Suprapubic skin (tissue), 4 donors: ENCODE data around the gene CEP83. TPM values are rescaled to one million over a fixed set of nuclear protein-coding genes. Genes with fewer than 3 reads are reported as not detected.

ENCODE experiments used
- DNase-seq, 2 donors: peaks; one replicate each; pipeline ENCODE4 v3.0.0-alpha.2; 2019; ENCODE audit warnings: low spot score in 2 of 2
- H3K27ac ChIP-seq: fragments of 200-600 bp; sonication (generic); one replicate; pipeline ENCODE4 v1.5.1; 2019
- H3K27me3 ChIP-seq: fragments of 200-600 bp; sonication (generic); one replicate; pipeline ENCODE4 v1.5.1; 2019
- H3K36me3 ChIP-seq: fragments of 200-600 bp; sonication (generic); one replicate; pipeline ENCODE4 v1.5.1; 2019
- H3K4me1 ChIP-seq: fragments of 200-600 bp; sonication (generic); one replicate; pipeline ENCODE4 v1.5.1; 2019
- H3K4me3 ChIP-seq: fragments of 200-600 bp; sonication (generic); one replicate; pipeline ENCODE4 v1.5.1; 2019; ENCODE audit warnings: mild to moderate bottlenecking
- H3K9me3 ChIP-seq: fragments of 200-600 bp; sonication (generic); one replicate; pipeline ENCODE4 v1.5.1; 2019
- EP300 ChIP-seq: sonication (generic); formaldehyde crosslinking; IDR thresholded peaks from one replicate; pipeline ENCODE4 v1.6.1; 2017; ENCODE audit warnings: antibody characterized with exemption
- POLR2A ChIP-seq, 2 donors: fragments of 450-650 bp; IDR thresholded peaks; one replicate each; pipeline ENCODE4 v1.6.1; 2017; ENCODE audit warnings: antibody characterized with exemption in 2 of 2, mild to moderate bottlenecking in 2 of 2, moderate library complexity in 2 of 2
- POLR2AphosphoS5 ChIP-seq, 3 donors: sonication (generic); formaldehyde crosslinking; IDR thresholded peaks; one replicate each; pipeline ENCODE4 v1.6.1; 2017; ENCODE audit warnings: antibody characterized with exemption in 3 of 3
- WGBS: methylation state at CpG from one replicate; pipeline ENCODE4 v1.1.5; 2018; 5-methylcytosine and 5-hydroxymethylcytosine counted together
- total RNA-seq, 4 donors: library from RNA; depleted of rRNA; stranded (reverse); fragments of >200 nt; gene quantifications; one replicate each; pipeline ENCODE4 v1.1.0, GENCODE V29; 2016
- TF ChIP-seq, protein P1 (sequence below), 2 donors: fragments of 200-600 bp in 1 of 2; fragments of 450-650 bp in 1 of 2; sonication (generic) in 1 of 2; IDR thresholded peaks; one replicate each; pipeline ENCODE4 v1.5.1; 2016 to 2019; ENCODE audit warnings: antibody characterized with exemption in 2 of 2, mild to moderate bottlenecking in 1 of 2, moderate library complexity in 1 of 2

The CEP83 gene
- total RNA-seq, 4 donors from 2014 or later: 8.5 to 18.4 (median 12.6) TPM

DNA sequence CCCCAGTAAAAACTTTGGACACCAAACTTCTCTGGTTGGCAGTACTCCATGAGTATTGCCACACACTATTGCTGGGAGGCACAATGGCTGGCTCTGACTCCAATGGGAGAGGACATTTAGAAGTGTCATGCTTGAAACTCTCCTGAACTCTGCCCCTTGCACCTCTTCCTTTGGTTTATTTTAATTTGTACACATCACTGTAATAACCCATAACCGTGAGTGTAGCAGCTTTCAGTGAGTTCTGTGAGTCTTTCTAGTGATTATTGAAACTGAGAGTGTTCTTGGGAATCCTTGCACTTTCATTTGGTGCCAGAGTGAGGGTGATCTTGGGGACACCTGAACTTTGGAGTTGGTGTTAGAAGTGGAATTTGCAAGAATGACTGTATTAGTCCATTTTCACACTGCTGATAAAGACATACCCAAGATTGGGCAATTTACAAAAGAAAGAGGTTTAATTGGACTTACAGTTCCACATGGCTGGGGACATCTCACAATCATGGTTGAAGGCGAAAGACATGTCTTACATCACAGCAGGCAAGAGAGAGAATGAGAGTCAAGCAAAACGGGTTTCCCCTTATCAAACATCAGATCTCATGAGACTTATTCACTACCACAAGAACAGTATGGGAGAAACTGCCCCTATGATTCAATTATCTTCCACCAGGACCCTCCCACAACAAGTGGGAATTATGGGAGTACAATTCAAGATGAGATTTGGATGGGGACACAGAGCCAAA is 41.3 kb upstream of the CEP83 start:
- no peaks in the 10 kb centered on the region for H3K27me3 ChIP-seq
- no peaks in the 10 kb centered on the region for H3K4me1 ChIP-seq
- WGBS: 81% methylated on average over 3 of the region's 3 CpGs
- DNase-seq: no peak
- no peaks in the 10 kb centered on the region for H3K36me3 ChIP-seq
- no peak overlapping the region for H3K4me3 ChIP-seq
- no peaks in the 10 kb centered on the region for H3K9me3 ChIP-seq
- TF ChIP-seq, protein P1, sequence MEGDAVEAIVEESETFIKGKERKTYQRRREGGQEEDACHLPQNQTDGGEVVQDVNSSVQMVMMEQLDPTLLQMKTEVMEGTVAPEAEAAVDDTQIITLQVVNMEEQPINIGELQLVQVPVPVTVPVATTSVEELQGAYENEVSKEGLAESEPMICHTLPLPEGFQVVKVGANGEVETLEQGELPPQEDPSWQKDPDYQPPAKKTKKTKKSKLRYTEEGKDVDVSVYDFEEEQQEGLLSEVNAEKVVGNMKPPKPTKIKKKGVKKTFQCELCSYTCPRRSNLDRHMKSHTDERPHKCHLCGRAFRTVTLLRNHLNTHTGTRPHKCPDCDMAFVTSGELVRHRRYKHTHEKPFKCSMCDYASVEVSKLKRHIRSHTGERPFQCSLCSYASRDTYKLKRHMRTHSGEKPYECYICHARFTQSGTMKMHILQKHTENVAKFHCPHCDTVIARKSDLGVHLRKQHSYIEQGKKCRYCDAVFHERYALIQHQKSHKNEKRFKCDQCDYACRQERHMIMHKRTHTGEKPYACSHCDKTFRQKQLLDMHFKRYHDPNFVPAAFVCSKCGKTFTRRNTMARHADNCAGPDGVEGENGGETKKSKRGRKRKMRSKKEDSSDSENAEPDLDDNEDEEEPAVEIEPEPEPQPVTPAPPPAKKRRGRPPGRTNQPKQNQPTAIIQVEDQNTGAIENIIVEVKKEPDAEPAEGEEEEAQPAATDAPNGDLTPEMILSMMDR (IDR thresholded peaks at IDR 0.05): no peak
- TF ChIP-seq EP300: no peak
- no peak for TF ChIP-seq POLR2AphosphoS5 (IDR thresholded peaks at IDR 0.05)
- no peak for TF ChIP-seq POLR2A (IDR thresholded peaks at IDR 0.05)
- no peak overlapping the region for H3K27ac ChIP-seq

DNA sequence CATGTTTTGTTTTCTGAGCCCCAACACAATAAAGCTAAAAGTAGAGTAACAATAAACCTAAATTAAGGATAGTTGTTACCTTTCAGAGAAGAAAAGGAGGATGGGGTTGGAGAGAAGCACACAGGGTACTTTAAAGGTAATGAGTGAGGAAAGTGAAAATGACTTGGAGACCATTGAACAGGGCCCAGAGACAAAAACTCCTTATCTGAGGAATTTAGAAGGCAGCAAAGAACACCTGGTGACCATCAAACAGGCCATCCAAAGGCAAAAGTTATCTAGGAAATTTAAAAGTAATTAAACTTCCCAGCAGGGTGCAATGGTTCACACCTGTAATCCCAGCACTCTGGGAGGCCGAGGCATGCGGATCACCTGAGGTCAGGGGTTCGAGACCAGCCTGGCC is 39.0 kb upstream of the CEP83 start:
- Histone ChIP-seq H3K4me1 (no peaks in the 10 kb centered on the region), H3K4me3 (no peak overlapping the region), H3K36me3 (no peaks in the 10 kb centered on the region), H3K27me3 (no peaks in the 10 kb centered on the region), H3K27ac (no peak overlapping the region), H3K9me3 (no peaks in the 10 kb centered on the region)
- 95% methylated on average over 3 of the region's 3 CpGs for WGBS
- TF ChIP-seq EP300: no peak
- TF ChIP-seq POLR2A (IDR thresholded peaks at IDR 0.05): no peak
- TF ChIP-seq POLR2AphosphoS5 (IDR thresholded peaks at IDR 0.05): no peak
- TF ChIP-seq, protein P1 (IDR thresholded peaks at IDR 0.05): no peak
- DNase-seq: no peak

DNA sequence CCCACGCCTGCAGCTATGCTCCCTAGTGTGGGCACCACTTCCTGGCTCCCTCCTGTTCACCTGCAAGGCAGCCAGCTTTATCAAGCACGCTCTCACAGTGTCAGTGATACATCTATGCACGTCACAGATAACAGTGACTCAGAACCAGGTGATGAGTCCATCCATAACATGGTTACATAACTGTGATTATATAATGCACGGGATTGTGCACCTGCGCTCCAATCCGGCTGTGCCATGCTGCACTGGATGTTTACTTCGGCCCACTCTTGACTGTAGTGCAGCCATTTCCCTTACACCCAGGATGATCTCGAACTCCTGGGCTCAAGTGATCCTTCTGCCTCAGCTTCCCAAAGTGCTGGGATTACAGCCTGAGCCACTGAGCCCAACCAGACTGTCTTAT is 38.4 kb upstream of the CEP83 start:
- TF ChIP-seq, protein P1 (IDR thresholded peaks at IDR 0.05): no peak
- TF ChIP-seq POLR2A (IDR thresholded peaks at IDR 0.05) (no peak), EP300 (no peak), POLR2AphosphoS5 (IDR thresholded peaks at IDR 0.05) (no peak)
- Histone ChIP-seq H3K36me3 (no peaks in the 10 kb centered on the region), H3K27me3 (no peaks in the 10 kb centered on the region), H3K4me1 (no peaks in the 10 kb centered on the region), H3K9me3 (no peaks in the 10 kb centered on the region), H3K27ac (no peak overlapping the region), H3K4me3 (no peak overlapping the region)
- no peak for DNase-seq
- 95% methylated on average over 8 of the region's 8 CpGs for WGBS

DNA sequence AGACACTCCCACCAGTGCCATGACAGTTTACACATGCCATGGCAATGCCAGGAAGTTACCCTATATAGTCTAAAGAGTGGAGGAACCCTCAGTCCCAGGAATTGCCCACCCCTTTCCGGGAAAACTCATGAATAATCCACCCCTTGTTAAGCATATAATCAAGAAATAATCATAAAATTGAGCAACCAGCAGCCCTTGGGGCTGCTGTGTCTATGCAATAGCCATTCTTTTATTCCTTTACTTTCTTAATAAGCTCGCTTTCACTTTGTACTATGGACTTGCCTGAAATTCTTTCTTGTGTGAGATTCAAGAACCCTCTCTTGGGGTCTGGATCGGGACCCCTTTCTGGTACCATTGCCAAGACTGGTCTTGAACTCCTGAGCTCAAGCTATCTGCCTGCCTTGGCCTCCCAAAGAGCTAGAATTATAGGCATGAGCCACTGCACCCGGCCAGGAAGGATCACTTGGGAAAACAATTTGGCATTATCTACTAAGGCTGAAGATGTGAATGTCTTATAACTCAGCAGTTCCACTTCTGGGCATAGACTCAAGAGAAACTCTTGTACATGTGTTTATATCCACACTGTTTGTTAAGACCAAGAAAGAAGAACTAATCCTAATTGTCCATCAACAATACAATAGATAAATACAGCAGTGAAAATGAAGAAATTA is 35.9 kb upstream of the CEP83 start:
- 71% methylated on average over 4 of the region's 4 CpGs for WGBS
- H3K36me3 ChIP-seq: no peaks in the 10 kb centered on the region
- DNase-seq: no peak
- H3K4me1 ChIP-seq: no peaks in the 10 kb centered on the region
- H3K9me3 ChIP-seq: no peaks in the 10 kb centered on the region
- no peak overlapping the region for H3K4me3 ChIP-seq
- H3K27ac ChIP-seq: no peak overlapping the region
- TF ChIP-seq POLR2AphosphoS5 (IDR thresholded peaks at IDR 0.05) (no peak), POLR2A (IDR thresholded peaks at IDR 0.05) (no peak), EP300 (no peak)
- TF ChIP-seq, protein P1 (IDR thresholded peaks at IDR 0.05): no peak
- H3K27me3 ChIP-seq: no peaks in the 10 kb centered on the region

DNA sequence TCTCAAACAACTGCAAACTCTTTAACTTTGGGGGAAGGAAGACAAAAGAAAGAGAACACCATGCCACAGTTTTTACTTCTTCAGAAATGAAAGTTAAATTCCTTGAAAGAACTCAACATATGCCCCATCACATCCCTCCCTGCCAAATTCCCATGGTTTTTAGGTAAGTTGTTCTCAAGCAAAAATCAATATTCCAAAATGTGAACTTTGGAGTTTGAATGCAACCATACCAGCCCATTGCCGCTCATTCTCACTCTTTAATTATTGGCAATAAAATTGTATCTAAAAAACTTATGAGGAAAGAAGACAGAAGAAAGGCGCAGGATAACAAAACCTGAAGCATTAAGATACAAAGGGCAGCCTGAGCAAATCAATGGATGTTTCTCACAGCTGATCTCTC is 31.8 kb upstream of the CEP83 start:
- Histone ChIP-seq H3K4me1 (no peaks in the 10 kb centered on the region), H3K27ac (no peak overlapping the region), H3K27me3 (no peaks in the 10 kb centered on the region), H3K36me3 (no peaks in the 10 kb centered on the region), H3K9me3 (no peaks in the 10 kb centered on the region), H3K4me3 (no peak overlapping the region)
- TF ChIP-seq, protein P1 (IDR thresholded peaks at IDR 0.05): no peak
- TF ChIP-seq EP300 (no peak), POLR2AphosphoS5 (IDR thresholded peaks at IDR 0.05) (no peak), POLR2A (IDR thresholded peaks at IDR 0.05) (no peak)
- DNase-seq: no peak
- 95% methylated on average over 2 of the region's 2 CpGs for WGBS
